Fibroblast of the conjunctiva (primary cell): Measurements from ENCODE around the gene SLC13A3.

ENCODE experiments used
- DNase-seq: peaks from one replicate; pipeline ENCODE4 v3.0.0-alpha.2; 2010; ENCODE audit warnings: low read depth

The SLC13A3 gene

DNA sequence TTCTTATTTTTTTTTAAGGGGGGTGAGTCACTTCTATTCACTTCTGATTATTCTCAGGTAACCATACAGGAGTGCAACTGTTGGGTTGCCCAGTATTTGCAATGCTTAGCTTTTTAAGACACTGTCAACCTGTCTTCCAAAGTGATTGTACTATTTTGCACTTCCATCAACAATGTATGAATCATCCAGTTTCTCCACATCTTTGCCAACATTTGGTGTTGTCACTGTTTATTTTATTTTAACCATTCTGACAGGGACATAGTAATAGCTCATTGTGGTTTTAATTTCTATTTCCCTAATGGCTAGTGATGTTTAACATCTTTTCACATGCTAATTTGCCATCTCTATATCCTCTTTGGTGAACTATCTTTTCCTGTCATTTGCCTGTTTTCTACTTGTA, 1.4 kb upstream of the SLC13A3 start:
- DNase-seq = no peak

DNA sequence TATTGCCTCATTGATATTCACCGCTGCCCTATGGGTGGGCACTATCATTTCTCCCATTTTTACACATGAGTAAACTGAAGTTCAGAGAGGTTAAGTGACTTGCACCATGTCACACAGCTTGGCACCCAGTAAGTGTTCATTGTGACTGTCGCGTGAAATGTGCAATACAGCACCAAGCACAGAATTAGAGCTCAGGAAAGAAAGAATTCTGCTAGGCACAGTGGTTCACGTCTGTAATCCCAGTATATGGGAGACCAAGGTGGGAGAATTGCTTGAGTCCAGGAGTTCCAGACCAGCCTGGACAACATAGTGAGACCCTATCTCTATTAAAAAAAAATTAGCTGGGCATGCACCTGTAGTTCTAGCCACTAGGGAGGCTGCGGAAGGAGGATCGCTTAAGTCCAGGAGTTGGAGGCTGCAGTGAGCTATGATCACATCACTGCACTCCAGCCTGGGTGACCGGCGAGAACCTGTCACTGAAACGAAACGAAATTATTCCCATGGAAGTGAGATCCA, 626 bp downstream of the SLC13A3 start:
- DNase-seq = no peak

DNA sequence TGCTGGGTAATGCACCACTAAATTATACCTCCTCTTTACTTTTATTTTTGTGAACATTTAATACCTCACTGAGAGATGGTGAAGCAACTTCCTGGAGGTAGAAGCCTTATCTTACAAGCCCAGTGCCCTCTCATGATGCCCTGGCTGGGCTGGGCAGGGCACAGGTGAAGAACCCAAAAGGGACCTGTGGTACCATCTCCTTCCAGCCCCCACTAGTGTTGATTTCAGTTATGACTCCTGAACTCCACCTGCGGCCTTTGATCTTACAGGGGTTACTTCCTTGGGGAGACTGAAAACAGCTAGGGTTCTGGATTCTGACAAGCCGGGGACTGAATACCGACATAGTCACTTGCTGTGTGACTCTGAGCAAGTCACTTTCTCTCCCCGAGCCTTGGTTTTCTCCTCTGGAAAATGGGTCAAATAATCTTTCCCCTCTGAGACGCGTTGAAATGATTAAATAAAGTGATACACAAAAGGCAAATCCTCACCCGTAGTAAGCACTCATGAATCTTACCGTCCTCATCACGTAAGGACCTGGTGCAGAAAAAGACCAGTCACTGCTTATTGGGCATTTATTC, 1.2 kb downstream of the SLC13A3 start:
- no peak for DNase-seq

DNA sequence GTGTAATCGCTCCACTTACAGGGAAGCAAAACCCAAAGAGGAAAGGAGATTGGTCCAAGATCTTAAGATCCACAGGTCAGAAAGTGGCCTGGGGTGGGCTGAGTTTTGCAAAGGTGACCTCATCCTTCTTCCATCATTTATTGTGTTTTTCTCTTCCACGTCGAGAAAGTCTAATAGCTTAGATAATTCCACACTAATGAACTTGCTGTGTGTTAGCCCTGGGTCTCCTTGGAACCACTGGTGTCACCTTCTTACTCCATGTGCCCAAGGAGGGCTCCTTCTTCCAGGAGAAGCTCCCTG, 1.7 kb downstream of the SLC13A3 start:
- DNase-seq = no peak

DNA sequence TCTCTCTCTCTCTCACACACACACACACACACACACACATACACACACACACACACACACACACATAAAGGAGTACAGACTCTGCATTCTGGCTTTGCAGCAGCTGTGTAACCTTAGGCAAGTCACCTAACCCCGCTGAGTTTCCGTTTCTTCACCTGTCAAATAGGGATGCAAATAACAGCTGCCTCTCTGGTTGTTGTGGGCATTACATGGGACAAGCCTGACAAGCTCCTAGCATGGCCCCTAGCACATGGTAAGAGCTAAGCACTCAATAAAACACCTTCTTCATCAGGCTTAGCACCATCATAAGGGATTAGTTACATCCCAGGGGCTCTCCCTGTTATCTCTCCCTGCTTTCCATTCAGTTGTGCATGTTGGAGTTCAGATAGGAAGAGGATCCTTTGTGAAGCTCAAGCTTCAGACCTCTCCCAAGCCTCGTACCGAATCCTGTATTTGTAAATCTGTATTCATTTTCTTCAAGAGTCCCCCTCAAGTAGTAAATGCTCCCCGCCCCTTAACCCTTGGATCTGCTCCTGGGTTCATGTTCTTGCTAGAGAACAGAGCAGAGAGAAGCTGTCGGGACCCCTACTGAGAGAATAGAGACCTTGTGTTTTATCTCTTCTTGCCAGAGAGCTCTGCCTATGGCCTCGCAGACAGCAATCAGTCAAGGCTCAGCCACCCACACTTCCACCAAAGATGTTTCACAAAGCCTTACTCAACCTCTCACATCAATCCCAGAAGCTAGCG, 2.2 kb downstream of the SLC13A3 start:
- no peak for DNase-seq

DNA sequence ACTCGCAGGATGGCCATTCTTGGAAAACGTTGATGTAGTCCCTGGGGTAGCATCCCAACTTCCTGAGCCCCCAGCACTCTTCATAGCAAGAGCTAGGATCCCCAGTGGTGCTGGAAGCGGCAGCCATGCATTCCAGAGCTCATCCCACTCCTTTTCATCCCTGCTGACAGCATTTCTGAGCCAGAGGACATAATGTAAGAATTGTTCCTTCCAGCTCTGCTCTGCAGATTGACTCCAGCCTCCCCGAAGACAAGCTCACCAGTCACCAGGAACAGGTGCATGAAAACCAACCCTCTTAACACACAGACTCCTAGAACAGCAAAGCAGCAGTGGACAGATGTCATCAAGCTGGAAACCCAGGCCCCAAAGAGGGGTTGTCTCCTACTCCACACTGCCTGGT, 3.8 kb downstream of the SLC13A3 start:
- DNase-seq = no peak

DNA sequence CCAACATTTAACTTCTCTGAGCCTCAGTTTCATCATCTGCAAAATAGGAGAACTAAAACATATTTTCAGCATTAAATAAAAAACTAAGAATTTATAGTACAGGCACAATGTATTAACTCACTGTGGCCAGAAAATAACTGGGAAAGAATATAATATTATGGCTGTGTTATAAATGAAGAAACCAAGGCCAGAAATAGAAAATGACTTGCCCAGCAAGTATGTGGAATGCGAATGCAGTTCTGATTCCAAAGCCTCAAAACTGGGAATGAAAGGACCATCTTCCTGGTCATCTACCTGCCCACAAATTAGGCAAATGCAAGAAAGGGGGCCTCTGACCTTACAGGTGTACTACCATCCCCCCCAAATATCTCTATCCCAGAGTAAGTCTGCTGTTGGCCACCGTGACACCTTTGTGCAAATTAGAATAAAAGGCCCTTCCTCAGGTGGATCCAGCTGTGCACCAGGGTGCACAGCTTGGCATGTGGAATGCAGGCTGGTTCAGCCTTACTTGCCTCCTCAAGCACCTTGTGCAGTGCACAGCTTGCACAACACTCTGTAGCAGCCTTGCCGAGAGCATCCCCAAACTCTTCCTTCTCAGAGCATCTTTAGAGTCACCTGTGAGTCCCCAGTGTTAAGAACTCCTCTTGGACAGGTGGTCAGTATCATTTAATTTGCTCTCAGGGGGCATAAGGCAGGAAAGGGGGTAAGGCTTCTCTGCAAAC, 4.4 kb downstream of the SLC13A3 start:
- no peak for DNase-seq

DNA sequence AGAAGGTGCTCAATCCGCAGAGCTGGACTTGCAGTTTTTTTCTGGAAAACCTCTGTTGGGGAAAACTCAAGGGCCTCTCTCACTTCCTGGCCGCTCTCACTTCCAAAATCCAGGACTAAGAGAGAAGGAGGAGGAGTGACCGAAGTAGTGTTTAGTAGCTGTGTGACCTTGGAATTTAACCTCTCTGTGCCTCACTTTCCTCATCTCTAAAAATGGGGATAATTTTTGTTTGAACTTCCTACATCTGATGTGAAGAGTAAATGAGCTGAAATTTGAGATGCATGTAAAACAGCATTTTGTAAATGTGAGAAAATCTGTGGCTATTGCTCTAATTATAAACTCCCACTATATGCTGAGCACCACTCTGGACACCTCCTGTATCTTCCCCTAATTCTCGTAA, 5.1 kb downstream of the SLC13A3 start:
- no peak for DNase-seq

DNA sequence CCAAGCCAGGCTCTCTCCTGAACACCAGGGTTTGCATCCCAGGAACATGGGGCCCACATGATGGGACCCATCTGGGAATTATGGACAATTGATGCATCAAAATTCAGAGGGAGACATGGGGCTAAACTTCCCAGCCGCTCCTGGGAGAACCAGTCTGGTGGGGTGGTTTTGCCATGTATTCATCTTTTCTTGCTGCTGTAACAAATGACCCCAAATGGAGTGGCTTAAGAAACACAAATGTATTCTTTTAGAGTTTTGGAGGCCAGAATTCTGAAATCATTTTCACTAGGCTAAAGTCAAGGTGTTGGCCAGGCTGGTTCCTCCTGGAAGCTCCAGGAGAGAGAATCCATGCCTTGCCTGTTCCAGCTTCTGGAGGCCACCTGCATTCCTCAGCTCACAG, 6.5 kb downstream of the SLC13A3 start:
- no peak for DNase-seq

DNA sequence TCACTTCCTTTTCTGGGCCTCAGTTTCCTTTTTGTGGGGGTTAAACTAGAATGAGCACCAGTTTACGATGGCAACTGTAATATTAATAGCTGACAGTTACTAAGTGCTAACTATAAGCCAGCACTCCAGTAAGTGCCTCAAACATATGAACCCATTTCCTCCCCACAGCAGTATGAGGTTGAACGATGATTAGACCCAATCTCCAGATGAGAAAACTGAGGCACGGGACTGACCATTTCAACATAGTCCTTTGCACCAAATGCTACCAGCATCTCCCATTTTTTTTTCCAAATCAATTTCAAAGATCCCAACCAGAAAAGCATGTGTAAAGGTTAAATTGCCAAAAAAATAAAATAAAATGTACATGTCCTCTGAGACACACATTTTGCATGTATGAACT, 7.1 kb downstream of the SLC13A3 start:
- DNase-seq = no peak

DNA sequence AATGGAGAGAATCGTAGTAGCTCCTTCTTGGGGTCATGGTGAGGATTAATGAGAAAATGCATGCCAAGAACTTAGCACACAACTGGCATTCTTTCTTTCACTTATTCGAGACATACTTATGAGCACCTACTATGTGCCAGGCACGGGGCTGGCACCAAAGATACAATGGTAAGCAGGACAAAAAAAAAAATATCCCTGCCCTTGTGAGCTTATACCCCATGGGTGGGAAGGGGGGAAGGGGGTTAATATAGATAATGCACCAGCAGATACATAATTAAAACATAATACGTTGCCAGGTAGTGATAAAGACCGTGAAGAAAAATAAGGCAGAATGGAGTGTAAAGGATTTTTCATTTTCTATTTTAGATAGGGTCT, 8.3 kb downstream of the SLC13A3 start:
- no peak for DNase-seq

DNA sequence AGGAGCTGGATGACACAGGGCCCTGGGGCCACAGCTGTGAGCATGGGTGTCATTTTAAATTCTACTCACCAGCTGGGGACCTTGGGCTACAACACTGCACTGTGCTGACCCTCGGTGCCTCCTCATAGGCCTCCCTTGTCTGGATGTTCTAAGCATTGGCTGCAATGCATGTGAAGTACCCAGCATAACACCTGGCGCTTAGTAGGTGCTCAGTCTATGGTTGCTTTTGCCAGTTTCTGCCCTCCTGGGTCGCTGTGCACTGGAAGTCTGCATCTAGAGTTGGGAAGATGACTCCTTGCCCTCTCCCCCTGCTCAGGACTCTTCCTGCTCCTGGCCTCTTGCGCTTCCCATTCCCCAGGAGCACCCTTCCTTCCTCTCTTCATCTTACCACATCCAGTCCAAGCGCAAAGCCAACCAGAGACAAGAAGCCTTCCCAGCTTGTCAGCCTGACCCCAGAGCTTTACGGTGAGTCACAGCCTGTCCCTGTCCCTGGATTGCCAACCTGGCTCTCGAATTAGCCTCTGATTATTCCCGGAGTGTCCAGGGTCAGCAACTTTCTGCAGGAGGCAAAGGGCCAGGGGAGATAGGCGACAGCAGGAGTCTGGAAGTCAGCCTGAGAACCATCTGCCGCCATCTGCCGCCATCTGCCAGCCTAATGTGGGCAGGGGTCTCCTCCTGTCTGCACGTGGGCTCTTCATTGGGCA, 8.8 kb downstream of the SLC13A3 start:
- no peak for DNase-seq

DNA sequence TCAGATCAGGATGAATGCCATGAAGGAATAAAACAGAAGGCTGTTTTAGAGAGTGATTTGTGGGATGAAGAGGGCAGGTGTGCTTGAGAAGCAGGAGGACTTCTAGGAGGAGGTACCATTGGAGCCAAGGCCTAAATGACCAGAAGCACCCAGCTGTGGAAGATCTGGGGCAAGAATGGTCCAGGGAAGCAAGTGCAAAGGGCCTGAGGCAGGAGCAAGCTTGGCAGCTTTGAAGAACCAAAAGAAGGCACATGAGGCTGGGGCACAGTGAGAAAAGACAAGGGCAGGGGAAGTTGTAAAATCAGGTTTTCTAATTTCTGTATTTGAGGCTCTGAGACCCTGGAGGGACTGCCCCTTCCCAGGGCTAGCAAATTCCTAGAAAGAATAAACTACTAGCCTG, 9.8 kb downstream of the SLC13A3 start:
- no peak for DNase-seq

DNA sequence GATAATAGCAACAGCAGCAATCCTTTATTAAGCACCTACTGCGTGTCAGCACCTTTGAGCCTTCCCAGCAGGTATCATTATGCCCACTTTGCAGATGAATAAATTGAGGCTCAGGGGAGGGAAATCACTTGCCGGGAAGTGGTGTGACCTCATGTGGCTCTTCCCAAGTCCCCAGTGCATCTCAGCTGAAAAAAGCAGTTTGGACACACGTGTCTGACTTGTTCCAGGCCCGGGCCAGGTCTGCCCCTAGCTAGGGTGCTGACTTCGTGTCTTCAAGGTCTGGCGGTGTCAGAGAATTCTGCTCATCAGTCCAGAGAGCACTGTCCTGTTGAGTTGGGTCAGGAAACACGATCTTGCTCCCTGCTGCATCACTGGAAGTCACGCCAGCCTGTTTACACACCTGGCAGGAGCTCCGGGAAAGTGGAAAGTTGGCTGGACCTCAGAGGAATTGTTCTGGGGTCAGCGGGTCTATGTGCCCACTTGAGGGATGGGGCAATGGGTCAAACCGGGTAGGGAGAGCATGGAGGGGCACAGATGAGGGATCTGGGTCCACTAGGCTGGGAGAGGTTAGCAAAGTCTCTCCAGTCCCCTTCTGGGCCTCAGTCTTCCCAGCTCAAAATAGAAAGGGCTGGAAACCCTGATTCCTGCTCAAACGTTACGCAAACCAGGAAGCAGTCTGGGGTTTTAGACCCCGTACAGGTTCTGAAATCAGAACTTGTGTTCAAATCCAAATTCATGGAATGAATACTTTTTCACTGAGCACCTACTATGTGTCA, 10.5 kb downstream of the SLC13A3 start:
- no peak for DNase-seq

DNA sequence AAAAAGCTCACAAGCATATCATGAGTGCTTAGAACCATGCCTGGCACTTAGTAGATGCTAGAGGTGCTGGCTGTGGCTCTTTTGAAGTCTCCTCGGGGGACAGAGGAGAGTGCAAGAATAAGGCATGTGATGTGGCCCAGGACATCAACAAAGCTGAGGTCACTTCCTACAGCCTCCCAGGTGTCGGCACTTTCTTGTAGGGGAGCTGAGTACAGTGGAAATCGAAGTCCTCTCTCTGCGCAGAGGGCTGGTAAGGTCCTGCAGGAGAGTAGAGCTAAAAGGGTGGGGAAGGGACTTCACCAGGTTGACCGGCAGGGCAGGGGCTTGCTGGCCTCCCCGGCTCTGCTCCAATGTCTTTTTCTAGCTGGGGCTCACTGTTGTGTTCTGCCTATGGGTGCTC, 11.2 kb downstream of the SLC13A3 start:
- DNase-seq = no peak

DNA sequence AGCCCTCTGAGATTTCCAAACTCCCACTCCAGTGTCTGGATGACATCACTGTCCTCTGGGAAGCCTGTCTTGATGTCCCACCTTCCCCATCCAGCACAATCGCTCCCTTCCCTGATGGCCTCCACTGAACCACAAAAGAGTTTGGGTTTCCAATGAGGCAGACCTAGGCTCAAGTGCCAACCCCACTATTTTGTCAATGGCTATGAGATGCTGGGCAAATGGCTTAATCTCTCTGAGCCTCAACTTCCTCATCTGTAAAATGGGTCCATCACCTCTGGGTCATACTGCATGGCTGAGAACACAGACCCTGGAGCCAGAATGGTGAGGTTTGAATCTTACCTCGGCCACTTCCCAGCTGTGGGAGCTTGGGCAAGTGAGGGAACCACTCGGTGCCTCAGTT, 11.7 kb downstream of the SLC13A3 start:
- DNase-seq = no peak

DNA sequence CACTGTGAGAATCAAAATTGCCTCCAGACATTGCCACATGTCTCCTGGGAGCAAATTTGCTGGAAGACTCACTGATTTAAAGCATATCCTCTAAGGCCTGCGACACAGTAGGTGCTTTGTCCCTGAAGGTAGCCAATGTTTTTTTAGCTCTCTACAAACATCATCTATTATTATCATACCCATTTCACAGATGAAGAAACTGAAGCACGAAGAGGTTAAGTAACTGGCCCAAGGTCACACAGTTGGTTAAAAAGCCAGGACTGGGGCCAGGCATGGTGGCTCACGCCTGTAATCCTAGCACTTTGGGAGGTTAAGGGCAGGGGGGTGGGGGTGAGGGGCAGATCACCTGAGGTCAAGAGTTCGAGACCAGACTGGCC, 12.4 kb downstream of the SLC13A3 start:
- no peak for DNase-seq

DNA sequence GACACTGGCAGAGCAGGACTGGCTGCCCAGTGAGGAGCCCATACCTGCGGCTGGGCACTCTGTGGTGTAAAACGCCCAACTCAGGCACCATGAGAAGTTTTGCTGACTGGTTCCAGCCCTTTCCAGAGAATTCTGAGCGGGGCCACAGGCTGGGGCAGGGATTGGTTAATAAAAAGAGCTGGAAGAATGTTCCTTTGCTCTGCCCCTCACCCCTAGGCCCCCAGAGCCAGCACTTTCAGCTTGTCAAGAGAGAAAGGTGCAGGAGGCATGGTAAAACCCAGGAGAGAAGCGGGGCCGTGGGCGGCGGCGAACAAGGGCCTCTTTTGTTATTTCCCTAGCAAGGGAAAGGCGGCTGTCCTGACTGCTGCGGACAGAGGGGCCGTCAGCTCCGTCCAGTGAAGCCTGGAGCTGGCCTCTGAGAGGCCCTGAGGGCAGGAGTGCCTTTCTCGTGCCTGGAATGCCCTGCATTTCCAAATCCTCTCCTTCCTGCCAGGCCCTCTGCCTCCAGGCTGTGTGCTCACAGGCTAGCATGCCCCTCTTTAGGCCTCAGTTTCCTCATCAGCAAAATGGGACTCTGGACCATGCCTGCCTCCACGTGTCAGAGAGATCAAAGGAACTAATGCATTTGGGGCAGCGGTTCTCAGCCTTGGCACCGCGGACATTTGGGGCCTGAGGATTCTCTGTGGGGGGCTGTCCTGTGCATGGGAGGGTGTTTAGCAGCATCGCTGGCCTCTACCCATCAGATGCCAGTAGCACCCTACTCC, 12.9 kb downstream of the SLC13A3 start:
- DNase-seq = no peak

DNA sequence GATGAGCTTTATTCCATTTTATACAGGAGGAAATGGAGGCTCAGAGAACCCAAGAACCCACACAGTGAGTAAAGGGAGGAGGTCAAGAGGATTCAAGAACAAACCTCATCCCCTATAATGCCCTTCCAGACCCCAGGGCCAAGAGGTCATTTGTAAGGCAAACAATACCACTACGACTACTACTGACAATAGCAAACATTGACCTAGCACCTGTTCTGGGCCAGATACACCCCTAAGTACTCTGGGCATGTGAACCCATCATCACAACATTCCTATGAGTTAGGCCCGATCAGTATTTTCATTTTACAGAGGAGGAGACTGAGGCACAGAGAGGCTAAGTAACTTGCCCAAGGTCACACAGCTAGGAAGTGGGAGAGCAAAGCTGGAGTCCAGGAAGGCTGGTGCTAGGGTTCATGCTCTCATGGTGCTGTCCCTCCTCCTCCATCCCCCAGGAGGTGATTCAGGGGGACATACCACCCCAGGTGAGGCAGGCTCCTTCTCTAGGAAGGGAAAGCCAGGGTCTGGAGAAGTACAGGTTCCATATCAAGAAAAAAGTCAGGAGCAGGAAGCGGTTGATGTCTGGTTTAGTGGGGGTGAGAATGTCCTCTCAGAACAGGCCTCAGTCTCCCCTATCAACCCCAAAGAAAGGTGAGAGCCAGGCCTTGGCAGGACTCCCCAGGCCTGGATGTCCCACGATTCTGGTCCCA, 13.7 kb downstream of the SLC13A3 start:
- DNase-seq = no peak

DNA sequence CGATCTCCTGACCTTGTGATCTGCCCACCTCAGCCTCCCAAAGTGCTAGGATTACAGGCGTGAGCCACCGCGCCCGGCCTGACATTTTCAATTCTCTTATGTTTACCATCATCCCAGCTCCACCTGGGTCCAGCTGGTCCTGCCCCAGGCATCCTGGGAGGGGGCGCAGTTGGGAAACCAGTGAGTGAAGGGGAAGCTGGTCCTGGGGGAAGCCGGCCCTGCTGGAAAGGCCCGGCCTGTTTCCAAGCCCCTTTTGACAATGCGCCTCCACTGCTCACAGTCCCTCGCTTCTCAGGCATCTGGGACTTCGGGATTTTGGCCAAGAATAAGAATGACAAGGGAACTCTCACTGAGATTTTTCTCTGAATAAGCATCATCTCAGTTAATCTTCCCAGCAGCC, 14.2 kb downstream of the SLC13A3 start:
- DNase-seq = no peak

DNA sequence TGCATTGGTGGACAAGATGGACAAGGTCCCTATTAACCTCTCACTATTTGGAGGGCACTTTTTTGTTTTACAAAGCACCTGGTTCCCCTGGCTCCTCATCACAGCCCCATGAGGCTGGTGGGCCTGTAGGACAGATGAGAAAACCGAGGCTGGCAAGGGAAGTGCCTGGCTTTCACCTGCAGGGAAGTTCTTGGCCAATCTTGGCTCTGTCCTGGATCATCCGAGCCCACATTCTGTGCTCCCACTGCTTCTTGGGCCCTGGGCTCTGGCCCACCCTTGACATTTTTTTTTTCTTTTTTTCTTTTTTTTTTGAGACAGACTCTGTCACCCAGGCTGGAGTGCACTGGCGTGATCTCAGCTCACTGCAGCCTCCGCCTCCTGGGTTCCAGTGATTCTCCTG, 14.7 kb downstream of the SLC13A3 start:
- no peak for DNase-seq
